Liver (tissue), 9 donors: ENCODE data around the gene HIF3A. TPM values are rescaled to one million over a fixed set of nuclear protein-coding genes. Genes with fewer than 3 reads are reported as not detected.

Experiments
- DNase-seq: peaks from one replicate; pipeline ENCODE4 v3.0.0-alpha.2; 2017; ENCODE audit warnings: low spot score
- H3K27ac ChIP-seq, 2 donors: one replicate each; pipeline ENCODE4 v1.7.0; 2013; ENCODE audit warnings: inconsistent platforms in 2 of 2, low read length in 2 of 2, control low read depth in 1 of 2, low read depth in 1 of 2, mild to moderate bottlenecking in 1 of 2
- H3K27me3 ChIP-seq, 4 donors: one replicate each; pipeline versions ENCODE4 v1.6.1 to v1.7.0; 2013; ENCODE audit warnings: low read length in 3 of 4, inconsistent platforms in 1 of 4, mild to moderate bottlenecking in 1 of 4, moderate library complexity in 1 of 4; ENCODE audit not compliant: control insufficient read depth in 4 of 4, insufficient read depth in 4 of 4
- H3K36me3 ChIP-seq, 4 donors: one replicate each; pipeline versions ENCODE4 v1.6.1 to v1.7.0; 2013; ENCODE audit warnings: low read length in 3 of 4, mild to moderate bottlenecking in 3 of 4, low read depth in 1 of 4, moderate library complexity in 1 of 4; ENCODE audit not compliant: control insufficient read depth in 4 of 4, insufficient read depth in 3 of 4
- H3K4me1 ChIP-seq, 4 donors: one replicate each; pipeline versions ENCODE4 v1.6.1 to v1.7.0; 2013; ENCODE audit warnings: low read length in 3 of 4, mild to moderate bottlenecking in 3 of 4, moderate library complexity in 1 of 4; ENCODE audit not compliant: control insufficient read depth in 4 of 4, insufficient read depth in 4 of 4
- H3K4me3 ChIP-seq, 3 donors: one replicate each; pipeline versions ENCODE4 v1.6.1 to v1.7.0; 2013; ENCODE audit warnings: low read length in 3 of 3, control low read depth in 1 of 3, low read depth in 1 of 3, mild to moderate bottlenecking in 1 of 3
- H3K9ac ChIP-seq, 2 donors: one replicate each; pipeline ENCODE4 v1.7.0; 2013; ENCODE audit warnings: low read length in 2 of 2, mild to moderate bottlenecking in 2 of 2, moderate library complexity in 2 of 2, control low read depth in 1 of 2, low read depth in 1 of 2
- H3K9me3 ChIP-seq, 4 donors: one replicate each; pipeline versions ENCODE4 v1.6.1 to v1.7.0; 2013; ENCODE audit warnings: low read length in 3 of 4; ENCODE audit not compliant: control insufficient read depth in 4 of 4
- ATF3 ChIP-seq: IDR thresholded peaks from 2 replicates; pipeline ENCODE4 v1.6.1; 2016; ENCODE audit warnings: antibody characterized with exemption
- CTCF ChIP-seq: fragments of 150-350 bp; IDR thresholded peaks from 2 replicates; pipeline ENCODE4 v1.5.1; 2017; ENCODE audit warnings: improper control_type of control experiment, low read depth, low read length; ENCODE audit not compliant: missing input control
- EGR1 ChIP-seq, 2 donors: IDR thresholded peaks; 2 replicates each; pipeline ENCODE4 v1.6.1; 2016 to 2018; ENCODE audit warnings: antibody characterized with exemption in 2 of 2, low read depth in 2 of 2
- FOXA2 ChIP-seq: IDR thresholded peaks from 2 replicates; pipeline ENCODE4 v1.6.1; 2016; ENCODE audit warnings: antibody characterized with exemption
- HNF4G ChIP-seq: IDR thresholded peaks from 2 replicates; pipeline ENCODE4 v1.6.1; 2016; ENCODE audit warnings: antibody characterized with exemption
- JUND ChIP-seq, 2 donors: IDR thresholded peaks; 2 replicates each; pipeline ENCODE4 v1.6.1; 2016; ENCODE audit warnings: antibody characterized with exemption in 2 of 2
- MAX ChIP-seq: IDR thresholded peaks from 2 replicates; pipeline ENCODE4 v1.6.1; 2016; ENCODE audit warnings: antibody characterized with exemption
- NR2F2 ChIP-seq: IDR thresholded peaks from 2 replicates; pipeline ENCODE4 v1.6.1; 2016; ENCODE audit warnings: antibody characterized with exemption
- REST ChIP-seq: IDR thresholded peaks from 2 replicates; pipeline ENCODE4 v1.6.1; 2016; ENCODE audit warnings: antibody characterized with exemption, mild to moderate bottlenecking
- RXRA ChIP-seq, 2 donors: IDR thresholded peaks; 2 replicates each; pipeline ENCODE4 v1.6.1; 2017 to 2018; ENCODE audit warnings: antibody characterized with exemption in 2 of 2, mild to moderate bottlenecking in 1 of 2
- SP1 ChIP-seq: IDR thresholded peaks from 2 replicates; pipeline ENCODE4 v1.6.1; 2018; ENCODE audit warnings: antibody characterized with exemption, mild to moderate bottlenecking
- TAF1 ChIP-seq: conservative IDR thresholded peaks from 2 replicates; pipeline ENCODE4 v1.6.1; 2016; ENCODE audit warnings: antibody characterized with exemption, mild to moderate bottlenecking
- ZBTB33 ChIP-seq: IDR thresholded peaks from 2 replicates; pipeline ENCODE4 v1.6.1; 2016; ENCODE audit warnings: antibody characterized with exemption
- WGBS: extraction: QIAGEN DNeasy Blood & Tissue Kit; methylation state at CpG from one replicate; pipeline ENCODE4 v1.1.7; 2013; 5-methylcytosine and 5-hydroxymethylcytosine counted together
- polyA plus RNA-seq, 2 donors: library from polyadenylated mRNA; stranded (reverse) in 1 of 2; unstranded in 1 of 2; fragments of 200-250 nt in 1 of 2; fragments of >200 nt in 1 of 2; fragmentation: Nextera tagmentation in 1 of 2; extraction: Ambion mirVana in 1 of 2; gene quantifications; one replicate each; pipeline versions ENCODE4 v1.2.1 to v1.2.3, GENCODE V29; 2013 to 2015
- total RNA-seq, 2 donors: library from RNA; depleted of rRNA; stranded (reverse); fragments of >200 nt; gene quantifications; one replicate each; pipeline ENCODE4 v1.2.3, GENCODE V29; 2014
- donor health status: healthy.
- donor health status: healthy.
- donor health status: healthy.
- donor health status: healthy.
- donor health status: healthy.

HIF3A gene
- total and polyA plus RNA-seq, 4 donors, result 2.2 to 20.5 (median 6.8) TPM

GRCh38 chr19:46288896-46289588, 7.8 kb upstream of the HIF3A start:
- no peak for TF ChIP-seq EGR1 (IDR thresholded peaks at IDR 0.05; ENCODE audit: low read depth in 2 of 2)
- TF ChIP-seq ATF3, result no peak
- no peak for TF ChIP-seq FOXA2
- TF ChIP-seq RXRA (IDR thresholded peaks at IDR 0.05), result no peak
- TF ChIP-seq JUND (IDR thresholded peaks at IDR 0.05), result peak in 1 of 2 donors; percentile 36
- no peak for TF ChIP-seq ZBTB33
- no peak for TF ChIP-seq TAF1
- no peak for TF ChIP-seq REST
- no peak for TF ChIP-seq HNF4G
- Histone ChIP-seq H3K4me3 (no peak overlapping the region), H3K27me3 (no peaks in the 10 kb centered on the region), H3K9ac (no peak overlapping the region), H3K36me3 (no peaks in the 10 kb centered on the region), H3K27ac (no peak overlapping the region), H3K4me1 (no peaks in the 10 kb centered on the region), H3K9me3 (peaks cover 0 to 9% (median 1%) of the 10 kb centered on the region in 4 donors)
- WGBS, result 82% methylated on average over 6 of the region's 6 CpGs
- no peak for DNase-seq

GRCh38 chr19:46289724-46290619, 6.9 kb upstream of the HIF3A start:
- H3K9ac ChIP-seq, result no peak overlapping the region
- no peak overlapping the region for H3K4me3 ChIP-seq
- no peak overlapping the region for H3K27ac ChIP-seq
- TF ChIP-seq FOXA2, result no peak
- TF ChIP-seq SP1, result no peak
- TF ChIP-seq MAX, result no peak
- TF ChIP-seq EGR1 (IDR thresholded peaks at IDR 0.05; ENCODE audit: low read depth in 2 of 2), result no peak
- TF ChIP-seq NR2F2, result no peak
- no peak for TF ChIP-seq CTCF
- 65% methylated on average over 4 of the region's 4 CpGs for WGBS
- H3K9me3 ChIP-seq, result peaks cover 0 to 9% (median 1%) of the 10 kb centered on the region in 4 donors
- H3K4me1 ChIP-seq, result no peaks in the 10 kb centered on the region
- no peaks in the 10 kb centered on the region for H3K27me3 ChIP-seq
- no peaks in the 10 kb centered on the region for H3K36me3 ChIP-seq
- no peak for DNase-seq
